HepG2 (cell line): ENCODE results near the gene WDR18. TPM values are rescaled to one million over a fixed set of nuclear protein-coding genes. Genes with fewer than 3 reads are reported as not detected.

Experiments
- AGO2 ChIP-seq: fragments of 200-400 bp; formaldehyde crosslinking; optimal IDR thresholded peaks from 2 replicates; pipeline ENCODE3; 2017; ENCODE audit warnings: mild to moderate bottlenecking, low read depth, low read length, moderate library complexity
- CBFB ChIP-seq: sonication (generic); formaldehyde crosslinking; IDR thresholded peaks from 2 replicates; pipeline ENCODE4 v1.4.0; 2020; ENCODE audit warnings: missing genetic modification reagents
- CREM ChIP-seq, 2 experiments: sonication (generic) in 1 of 2; formaldehyde crosslinking in 1 of 2; IDR thresholded peaks; 2 replicates each; pipeline versions ENCODE4 v1.4.0 to v1.6.1; 2016 to 2020; ENCODE audit warnings: antibody characterized with exemption in 1 of 2, mild to moderate bottlenecking in 1 of 2, missing genetic modification reagents in 1 of 2
- DR1 ChIP-seq: sonication (generic); formaldehyde crosslinking; IDR thresholded peaks from 2 replicates; pipeline ENCODE4 v1.8.0; 2021; ENCODE audit warnings: mild to moderate bottlenecking, missing genetic modification reagents, inconsistent platforms
- GTF3A ChIP-seq: sonication (generic); formaldehyde crosslinking; conservative IDR thresholded peaks from 2 replicates; pipeline ENCODE4 v1.4.0; 2020; ENCODE audit warnings: mild to moderate bottlenecking, missing genetic modification reagents
- NFE2L2 ChIP-seq: fragments of 150-350 bp; IDR thresholded peaks from 2 replicates; pipeline ENCODE4 v1.6.1; 2014; ENCODE audit warnings: low read length
- PRDM4 ChIP-seq: sonication (generic); formaldehyde crosslinking; IDR thresholded peaks from 2 replicates; pipeline ENCODE4 v1.9.0; 2021; ENCODE audit warnings: missing genetic modification reagents, borderline replicate concordance
- RXRA ChIP-seq: sonication (generic); formaldehyde crosslinking; IDR thresholded peaks from 2 replicates; pipeline ENCODE4 v1.5.1; 2020; ENCODE audit warnings: missing genetic modification reagents
- SMC3 ChIP-seq: IDR thresholded peaks from 2 replicates; pipeline ENCODE4 v1.6.1; 2011; ENCODE audit warnings: low read length, improper control_type of control experiment
- ZBTB8A ChIP-seq: sonication (generic); formaldehyde crosslinking; IDR thresholded peaks from 2 replicates; pipeline ENCODE4 v1.4.0; 2020; ENCODE audit warnings: mild to moderate bottlenecking, low read depth, missing genetic modification reagents, borderline replicate concordance
- ZFP36L1 ChIP-seq: sonication (generic); formaldehyde crosslinking; IDR thresholded peaks from 2 replicates; pipeline ENCODE4 v1.8.0; 2022; ENCODE audit warnings: mild to moderate bottlenecking, missing genetic modification reagents, moderate library complexity
- ZMAT5 ChIP-seq: sonication (generic); formaldehyde crosslinking; IDR thresholded peaks from 2 replicates; pipeline ENCODE4 v1.5.0; 2020; ENCODE audit warnings: mild to moderate bottlenecking, low read depth, missing genetic modification reagents, borderline replicate concordance
- ZNF407 ChIP-seq: sonication (generic); formaldehyde crosslinking; IDR thresholded peaks from one replicate; pipeline ENCODE4 v1.5.1; 2020; ENCODE audit warnings: mild to moderate bottlenecking, missing genetic modification reagents; ENCODE audit errors: not compliant biosample characterization
- ZNF552 ChIP-seq: sonication (generic); formaldehyde crosslinking; IDR thresholded peaks from 2 replicates; pipeline ENCODE4 v1.9.0; 2022; ENCODE audit warnings: missing genetic modification reagents, mild to moderate bottlenecking, borderline replicate concordance
- ZNF569 ChIP-seq: sonication (generic); formaldehyde crosslinking; IDR thresholded peaks from 2 replicates; pipeline ENCODE4 v1.5.0; 2020; ENCODE audit warnings: mild to moderate bottlenecking, missing genetic modification reagents, moderate library complexity, borderline replicate concordance
- ZNF577 ChIP-seq: sonication (generic); formaldehyde crosslinking; IDR thresholded peaks from 2 replicates; pipeline ENCODE4 v1.4.0; 2020; ENCODE audit warnings: mild to moderate bottlenecking, low read depth, missing genetic modification reagents, borderline replicate concordance
- ZNF749 ChIP-seq: sonication (generic); formaldehyde crosslinking; IDR thresholded peaks from 2 replicates; pipeline ENCODE4 v1.8.0; 2022; ENCODE audit warnings: mild to moderate bottlenecking, missing genetic modification reagents, moderate library complexity, borderline replicate concordance
- ZNF775 ChIP-seq: sonication (generic); formaldehyde crosslinking; IDR thresholded peaks from 2 replicates; pipeline ENCODE4 v1.4.0; 2020; ENCODE audit warnings: missing genetic modification reagents, mild to moderate bottlenecking, moderate library complexity, borderline replicate concordance
- ZNF879 ChIP-seq: sonication (generic); formaldehyde crosslinking; IDR thresholded peaks from 2 replicates; pipeline ENCODE4 v1.8.1; 2023; ENCODE audit warnings: missing genetic modification reagents
- polyA plus RNA-seq, 8 experiments: library from polyadenylated mRNA; depleted of rRNA in 3 of 8; stranded (reverse) in 7 of 8; unstranded in 1 of 8; fragments of >200 nt; fragmentation: Illumina TruSeq in 4 of 8; extraction: Trizol in 4 of 8; gene quantifications; 2 replicates each; pipeline versions ENCODE4 v1.2.1 to v1.2.3, GENCODE V29; 2011 to 2016; ENCODE audit warnings: low read depth in 4 of 8, missing spikeins in 1 of 8, mixed read lengths in 1 of 8; ENCODE audit not compliant: insufficient read depth in 1 of 8
- total RNA-seq, 5 experiments: library from RNA; depleted of rRNA; stranded (reverse); fragments of >200 nt; fragmentation: Illumina TruSeq; extraction: Trizol; gene quantifications; 2 replicates each; pipeline ENCODE4 v1.2.3, GENCODE V29; 2016; ENCODE audit warnings: low read depth in 1 of 5

WDR18 gene
- total and polyA plus RNA-seq, 2 of the 13 experiments (the other 11 are each of a cell fraction or from before 2014, with no cell fraction given) = 36.4 to 47.6 TPM

- no peak for TF ChIP-seq ZBTB8A
- TF ChIP-seq PRDM4 (CRISPR knock-in tag) = no peak
- 0 out of 2 replicates have a peak, but pooled peaks have one; percentile 17 for TF ChIP-seq RXRA (CRISPR knock-in tag)
- TF ChIP-seq ZNF749 (CRISPR knock-in tag) = 0 out of 2 replicates have a peak, but pooled peaks have one; percentile 60
- no peak for TF ChIP-seq ZMAT5 (CRISPR knock-in tag)
- no peak for TF ChIP-seq ZNF552 (CRISPR knock-in tag)
- TF ChIP-seq ZNF775 (CRISPR knock-in tag) = no peak
- TF ChIP-seq NFE2L2 = no peak
- peak; percentile 35; the same call in 1 of the 2 replicates for TF ChIP-seq SMC3
- no peak for TF ChIP-seq ZNF577 (CRISPR knock-in tag)
- no peak for TF ChIP-seq DR1 (CRISPR knock-in tag)
- TF ChIP-seq CBFB (CRISPR knock-in tag) = no peak; the same call in 1 of the 2 replicates
- TF ChIP-seq ZNF569 (CRISPR knock-in tag) = no peak
- no peak for TF ChIP-seq ZFP36L1 (CRISPR knock-in tag)
- TF ChIP-seq CREM (IDR thresholded peaks at IDR 0.05) = no peak
- TF ChIP-seq CREM (CRISPR knock-in tag; IDR thresholded peaks at IDR 0.05) = no peak
- TF ChIP-seq ZNF407 (CRISPR knock-in tag) = no peak
- TF ChIP-seq AGO2 = peak; percentile 46
- no peak for TF ChIP-seq GTF3A (CRISPR knock-in tag)
- no peak for TF ChIP-seq ZNF879 (CRISPR knock-in tag)
Measured at GRCh38 chr19:982567-983170, 1.5 kb upstream of the WDR18 start (continued).
